Gastroesophageal sphincter (tissue), 3 donors: ENCODE data around the gene PARP12.

ENCODE experiments used
- CTCF ChIP-seq, 4 experiments: fragments of 200-600 bp in 2 of 4; fragments of 450-650 bp in 2 of 4; sonication (generic) in 1 of 4; IDR thresholded peaks; one replicate each; pipeline ENCODE4 v1.5.1; 2017 to 2019; ENCODE audit warnings: antibody characterized with exemption in 4 of 4, mild to moderate bottlenecking in 2 of 4, moderate library complexity in 2 of 4
- EP300 ChIP-seq: sonication (generic); formaldehyde crosslinking; IDR thresholded peaks from one replicate; pipeline ENCODE4 v1.6.1; 2017; ENCODE audit warnings: antibody characterized with exemption, mild to moderate bottlenecking
- POLR2A ChIP-seq, 2 donors: fragments of 450-650 bp; IDR thresholded peaks; one replicate each; pipeline ENCODE4 v1.6.1; 2017; ENCODE audit warnings: antibody characterized with exemption in 2 of 2, mild to moderate bottlenecking in 2 of 2, moderate library complexity in 1 of 2
- POLR2AphosphoS5 ChIP-seq: sonication (generic); formaldehyde crosslinking; IDR thresholded peaks from one replicate; pipeline ENCODE4 v1.6.1; 2017; ENCODE audit warnings: antibody characterized with exemption

DNA sequence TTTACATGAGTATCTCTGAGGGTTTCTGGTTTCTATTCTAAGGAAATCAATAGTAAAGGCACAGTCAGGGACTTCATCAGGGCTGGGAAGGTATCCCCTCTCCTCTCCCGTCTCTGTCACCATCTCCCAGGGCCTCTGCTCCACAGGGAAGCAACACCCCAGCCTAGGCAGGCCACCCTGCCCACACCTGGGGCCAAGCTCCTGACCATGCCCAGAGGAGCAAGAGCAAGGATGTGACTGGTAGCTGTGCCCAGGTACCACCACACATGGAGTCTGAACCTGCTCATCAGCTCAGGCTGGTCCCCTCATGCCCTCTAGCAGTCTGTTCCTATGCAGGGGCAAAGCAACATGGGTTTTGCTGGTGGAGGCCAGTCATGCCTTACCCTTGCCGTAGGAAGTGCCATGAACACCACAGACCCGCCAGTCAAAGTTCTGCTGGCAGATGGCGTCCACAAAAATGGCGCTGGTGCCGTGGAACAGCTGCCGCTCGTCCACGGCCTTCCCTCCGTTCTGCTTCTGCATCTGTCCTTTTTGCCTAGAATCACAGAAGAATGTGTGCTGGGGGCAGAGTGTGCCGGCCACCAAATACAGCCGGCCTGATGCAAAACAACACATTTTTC is 36.8 kb downstream of the PARP12 start:
- no peak for TF ChIP-seq EP300
- no peak for TF ChIP-seq CTCF (IDR thresholded peaks at IDR 0.05)
- no peak for TF ChIP-seq POLR2AphosphoS5
- no peak for TF ChIP-seq POLR2A (IDR thresholded peaks at IDR 0.05)
